Liver (tissue), 3 donors: ENCODE results near the gene KLF12.

Experiments
- EGR1 ChIP-seq, 2 donors: IDR thresholded peaks; 2 replicates each; pipeline ENCODE4 v1.6.1; 2016 to 2018; ENCODE audit warnings: antibody characterized with exemption in 2 of 2, low read depth in 2 of 2
- GABPA ChIP-seq, 2 donors: IDR thresholded peaks in 1 of 2; conservative IDR thresholded peaks in 1 of 2; 2 replicates each; pipeline ENCODE4 v1.6.1; 2016; ENCODE audit warnings: antibody characterized with exemption in 2 of 2, mild to moderate bottlenecking in 1 of 2, moderate library complexity in 1 of 2
- JUND ChIP-seq, 2 donors: IDR thresholded peaks; 2 replicates each; pipeline ENCODE4 v1.6.1; 2016; ENCODE audit warnings: antibody characterized with exemption in 2 of 2
- NR2F2 ChIP-seq: IDR thresholded peaks from 2 replicates; pipeline ENCODE4 v1.6.1; 2016; ENCODE audit warnings: antibody characterized with exemption
- RAD21 ChIP-seq, 2 donors: IDR thresholded peaks; 2 replicates each; pipeline ENCODE4 v1.6.1; 2016; ENCODE audit warnings: antibody characterized with exemption in 2 of 2, mild to moderate bottlenecking in 2 of 2
- REST ChIP-seq: IDR thresholded peaks from 2 replicates; pipeline ENCODE4 v1.6.1; 2016; ENCODE audit warnings: antibody characterized with exemption, mild to moderate bottlenecking
- TAF1 ChIP-seq: conservative IDR thresholded peaks from 2 replicates; pipeline ENCODE4 v1.6.1; 2016; ENCODE audit warnings: antibody characterized with exemption, mild to moderate bottlenecking
- YY1 ChIP-seq: IDR thresholded peaks from 2 replicates; pipeline ENCODE4 v1.6.1; 2016; ENCODE audit warnings: antibody characterized with exemption, mild to moderate bottlenecking
- TF ChIP-seq, protein P1 (sequence below): fragments of 150-350 bp; IDR thresholded peaks from 2 replicates; pipeline ENCODE4 v1.5.1; 2017; ENCODE audit warnings: improper control_type of control experiment, low read depth, low read length; ENCODE audit not compliant: missing input control
- TF ChIP-seq, protein P2 (sequence below): IDR thresholded peaks from 2 replicates; pipeline ENCODE4 v1.6.1; 2016; ENCODE audit warnings: antibody characterized with exemption
- donor health status: healthy.
- donor health status: healthy.

- TF ChIP-seq, protein P1, sequence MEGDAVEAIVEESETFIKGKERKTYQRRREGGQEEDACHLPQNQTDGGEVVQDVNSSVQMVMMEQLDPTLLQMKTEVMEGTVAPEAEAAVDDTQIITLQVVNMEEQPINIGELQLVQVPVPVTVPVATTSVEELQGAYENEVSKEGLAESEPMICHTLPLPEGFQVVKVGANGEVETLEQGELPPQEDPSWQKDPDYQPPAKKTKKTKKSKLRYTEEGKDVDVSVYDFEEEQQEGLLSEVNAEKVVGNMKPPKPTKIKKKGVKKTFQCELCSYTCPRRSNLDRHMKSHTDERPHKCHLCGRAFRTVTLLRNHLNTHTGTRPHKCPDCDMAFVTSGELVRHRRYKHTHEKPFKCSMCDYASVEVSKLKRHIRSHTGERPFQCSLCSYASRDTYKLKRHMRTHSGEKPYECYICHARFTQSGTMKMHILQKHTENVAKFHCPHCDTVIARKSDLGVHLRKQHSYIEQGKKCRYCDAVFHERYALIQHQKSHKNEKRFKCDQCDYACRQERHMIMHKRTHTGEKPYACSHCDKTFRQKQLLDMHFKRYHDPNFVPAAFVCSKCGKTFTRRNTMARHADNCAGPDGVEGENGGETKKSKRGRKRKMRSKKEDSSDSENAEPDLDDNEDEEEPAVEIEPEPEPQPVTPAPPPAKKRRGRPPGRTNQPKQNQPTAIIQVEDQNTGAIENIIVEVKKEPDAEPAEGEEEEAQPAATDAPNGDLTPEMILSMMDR, result no peak
- TF ChIP-seq GABPA (IDR thresholded peaks at IDR 0.05 in 1 of 2, conservative IDR thresholded peaks at IDR 0.05 in 1 of 2) (no peak), REST (no peak), RAD21 (IDR thresholded peaks at IDR 0.05) (no peak), NR2F2 (no peak), TAF1 (no peak), YY1 (no peak), JUND (IDR thresholded peaks at IDR 0.05) (no peak), EGR1 (IDR thresholded peaks at IDR 0.05; ENCODE audit: low read depth in 2 of 2) (no peak)
- TF ChIP-seq, protein P2, sequence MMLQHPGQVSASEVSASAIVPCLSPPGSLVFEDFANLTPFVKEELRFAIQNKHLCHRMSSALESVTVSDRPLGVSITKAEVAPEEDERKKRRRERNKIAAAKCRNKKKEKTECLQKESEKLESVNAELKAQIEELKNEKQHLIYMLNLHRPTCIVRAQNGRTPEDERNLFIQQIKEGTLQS, result no peak
These were observed 43.2 kb downstream of the KLF12 start for GRCh38 chr13:74090869-74091605.
